MM.1S (cell line): ENCODE results near the gene DAB2.

Experiments
- DNase-seq: peaks from one replicate; pipeline ENCODE4 v3.0.0-alpha.2; 2015
- H2AFZ ChIP-seq: fragments of 300-600 bp; sonication (generic); 2 replicates; pipeline ENCODE4 v1.6.0; 2016; ENCODE audit warnings: antibody characterized with exemption, low read length
- H3F3A ChIP-seq: fragments of 300-600 bp; sonication (generic); 2 replicates; pipeline ENCODE4 v1.6.1; 2016; ENCODE audit warnings: mild to moderate bottlenecking, antibody characterized with exemption, low read length, moderate library complexity, mixed read lengths; ENCODE audit not compliant: insufficient read depth
- H3K27ac ChIP-seq: fragments of 300-600 bp; sonication (generic); 2 replicates; pipeline ENCODE4 v1.5.1; 2016; ENCODE audit warnings: mild to moderate bottlenecking, low read length
- H3K27me3 ChIP-seq: fragments of 300-600 bp; sonication (generic); replicated peaks from 2 replicates; pipeline ENCODE4 v1.6.0; 2016; ENCODE audit warnings: low read length; ENCODE audit not compliant: insufficient read depth
- H3K36me3 ChIP-seq: fragments of 300-600 bp; sonication (generic); replicated peaks from 2 replicates; pipeline ENCODE4 v1.6.1; 2016; ENCODE audit warnings: mild to moderate bottlenecking, low read length, mixed read lengths; ENCODE audit not compliant: insufficient read depth
- H3K4me1 ChIP-seq: fragments of 300-600 bp; sonication (generic); 2 replicates; pipeline ENCODE4 v1.6.1; 2016; ENCODE audit warnings: low read length, mixed read lengths
- H3K4me2 ChIP-seq: fragments of 300-600 bp; sonication (generic); 2 replicates; pipeline ENCODE4 v1.6.0; 2016; ENCODE audit warnings: low read depth, low read length
- H3K4me3 ChIP-seq: fragments of 300-600 bp; sonication (generic); 2 replicates; pipeline ENCODE4 v1.5.1; 2016; ENCODE audit warnings: low read length, mixed read lengths
- H3K79me2 ChIP-seq: fragments of 300-600 bp; sonication (generic); 2 replicates; pipeline ENCODE4 v1.6.1; 2016; ENCODE audit warnings: mixed run types, low read length, mixed read lengths
- H3K9ac ChIP-seq: fragments of 300-600 bp; sonication (generic); 2 replicates; pipeline ENCODE4 v1.6.1; 2016; ENCODE audit warnings: low read length, mixed read lengths
- H3K9me2 ChIP-seq: fragments of 300-600 bp; sonication (generic); replicated peaks from 2 replicates; pipeline ENCODE4 v1.6.1; 2016; ENCODE audit warnings: mild to moderate bottlenecking, low read length, mixed read lengths; ENCODE audit not compliant: insufficient read depth
- H3K9me3 ChIP-seq: fragments of 300-600 bp; sonication (generic); replicated peaks from 2 replicates; pipeline ENCODE4 v1.6.1; 2016; ENCODE audit warnings: mild to moderate bottlenecking, low read length, mixed read lengths; ENCODE audit not compliant: insufficient read depth
- H4K20me1 ChIP-seq: fragments of 300-600 bp; sonication (generic); 2 replicates; pipeline ENCODE4 v1.6.1; 2016; ENCODE audit warnings: mild to moderate bottlenecking, low read length, moderate library complexity, mixed read lengths; ENCODE audit not compliant: insufficient read depth
- EZH2 ChIP-seq: fragments of 300-600 bp; sonication (generic); optimal IDR thresholded peaks from 2 replicates; pipeline ENCODE3; 2017; ENCODE audit warnings: low read depth, mild to moderate bottlenecking, antibody characterized with exemption, low read length, mixed read lengths
- EZH2phosphoT487 ChIP-seq: fragments of 300-600 bp; sonication (generic); IDR thresholded peaks from 2 replicates; pipeline ENCODE4 v1.6.1; 2018; ENCODE audit warnings: antibody characterized with exemption, low read length
- TF ChIP-seq, protein P1 (sequence below): fragments of 300-600 bp; sonication (generic); IDR thresholded peaks from 2 replicates; pipeline ENCODE4 v1.5.1; 2016; ENCODE audit warnings: antibody characterized with exemption, low read length, mixed read lengths

Gene DAB2

GRCh38 chr5:39426051-39426745 lies 1.4 kb upstream of the DAB2 start:
- H3K4me2 ChIP-seq = no peak overlapping the region
- no peaks in the 10 kb centered on the region for H3K79me2 ChIP-seq
- H3K4me1 ChIP-seq = no peaks in the 10 kb centered on the region
- TF ChIP-seq EZH2 = no peak
- TF ChIP-seq, protein P1, sequence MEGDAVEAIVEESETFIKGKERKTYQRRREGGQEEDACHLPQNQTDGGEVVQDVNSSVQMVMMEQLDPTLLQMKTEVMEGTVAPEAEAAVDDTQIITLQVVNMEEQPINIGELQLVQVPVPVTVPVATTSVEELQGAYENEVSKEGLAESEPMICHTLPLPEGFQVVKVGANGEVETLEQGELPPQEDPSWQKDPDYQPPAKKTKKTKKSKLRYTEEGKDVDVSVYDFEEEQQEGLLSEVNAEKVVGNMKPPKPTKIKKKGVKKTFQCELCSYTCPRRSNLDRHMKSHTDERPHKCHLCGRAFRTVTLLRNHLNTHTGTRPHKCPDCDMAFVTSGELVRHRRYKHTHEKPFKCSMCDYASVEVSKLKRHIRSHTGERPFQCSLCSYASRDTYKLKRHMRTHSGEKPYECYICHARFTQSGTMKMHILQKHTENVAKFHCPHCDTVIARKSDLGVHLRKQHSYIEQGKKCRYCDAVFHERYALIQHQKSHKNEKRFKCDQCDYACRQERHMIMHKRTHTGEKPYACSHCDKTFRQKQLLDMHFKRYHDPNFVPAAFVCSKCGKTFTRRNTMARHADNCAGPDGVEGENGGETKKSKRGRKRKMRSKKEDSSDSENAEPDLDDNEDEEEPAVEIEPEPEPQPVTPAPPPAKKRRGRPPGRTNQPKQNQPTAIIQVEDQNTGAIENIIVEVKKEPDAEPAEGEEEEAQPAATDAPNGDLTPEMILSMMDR = no peak
- no peak for TF ChIP-seq EZH2phosphoT487
- H3K9me2 ChIP-seq = no peaks in the 10 kb centered on the region
- H2AFZ ChIP-seq = no peak overlapping the region
- no peak overlapping the region for H3K9ac ChIP-seq
- H3K27me3 ChIP-seq = no peaks in the 10 kb centered on the region
- H3K9me3 ChIP-seq = no peaks in the 10 kb centered on the region
- no peaks in the 10 kb centered on the region for H3K36me3 ChIP-seq
- H3F3A ChIP-seq = 0 out of 2 replicates have a peak, but pooled peaks cover 3% of the 10 kb centered on the region
- H4K20me1 ChIP-seq = no peaks in the 10 kb centered on the region
- H3K27ac ChIP-seq = no peak overlapping the region
- no peak for DNase-seq
- no peak overlapping the region for H3K4me3 ChIP-seq

GRCh38 chr5:39423331-39423751 lies 1.4 kb downstream of the DAB2 start:
- no peaks in the 10 kb centered on the region for H3K9me3 ChIP-seq
- no peak overlapping the region for H3K4me2 ChIP-seq
- H3K79me2 ChIP-seq = no peaks in the 10 kb centered on the region
- H3K9ac ChIP-seq = no peak overlapping the region
- H3F3A ChIP-seq = 0 out of 2 replicates have a peak, but pooled peaks cover 3% of the 10 kb centered on the region
- no peaks in the 10 kb centered on the region for H3K4me1 ChIP-seq
- no peak overlapping the region for H3K27ac ChIP-seq
- TF ChIP-seq EZH2phosphoT487 (no peak), EZH2 (no peak)
- TF ChIP-seq, protein P1 = no peak
- no peak overlapping the region for H2AFZ ChIP-seq
- no peak for DNase-seq
- no peaks in the 10 kb centered on the region for H3K27me3 ChIP-seq
- H3K36me3 ChIP-seq = no peaks in the 10 kb centered on the region
- no peaks in the 10 kb centered on the region for H4K20me1 ChIP-seq
- no peak overlapping the region for H3K4me3 ChIP-seq
- no peaks in the 10 kb centered on the region for H3K9me2 ChIP-seq

- no peak overlapping the region for H2AFZ ChIP-seq
- no peaks in the 10 kb centered on the region for H3K27me3 ChIP-seq
- no peaks in the 10 kb centered on the region for H4K20me1 ChIP-seq
- no peak overlapping the region for H3K4me2 ChIP-seq
- H3K9me3 ChIP-seq = no peaks in the 10 kb centered on the region
- H3K27ac ChIP-seq = no peak overlapping the region
- TF ChIP-seq, protein P1 = no peak
- no peak for TF ChIP-seq EZH2phosphoT487
- TF ChIP-seq EZH2 = no peak
- no peaks in the 10 kb centered on the region for H3K4me1 ChIP-seq
- DNase-seq = no peak
- H3K36me3 ChIP-seq = no peaks in the 10 kb centered on the region
- H3K4me3 ChIP-seq = no peak overlapping the region
- H3K9me2 ChIP-seq = no peaks in the 10 kb centered on the region
- H3F3A ChIP-seq = 0 out of 2 replicates have a peak, but pooled peaks cover 3% of the 10 kb centered on the region
- H3K79me2 ChIP-seq = no peaks in the 10 kb centered on the region
- no peak overlapping the region for H3K9ac ChIP-seq
These were observed 2.0 kb downstream of the DAB2 start for GRCh38 chr5:39422728-39423285.
